Measurements from ENCODE around the gene NTRK1. TPM values are rescaled to one million over a fixed set of nuclear protein-coding genes. Genes with fewer than 3 reads are reported as not detected.

The NTRK1 gene
- total RNA-seq (2022) (0.15 and 0.33 TPM in 2 replicates), Bru-seq, nascent RNA (percentile 25 among the genes with signal in this experiment), BruChase-seq, experiment 1, labeled RNA remaining after a 6-hour chase (percentile 24 among the genes with signal in this experiment), BruChase-seq, experiment 2, labeled RNA remaining after a 2-hour chase (percentile 27 among the genes with signal in this experiment)
- long read RNA-seq, partial matches to known transcripts = 1 of 1 reads
- long read RNA-seq, other reads (novel, unspliced or antisense) = 0 of 1 reads

DNA sequence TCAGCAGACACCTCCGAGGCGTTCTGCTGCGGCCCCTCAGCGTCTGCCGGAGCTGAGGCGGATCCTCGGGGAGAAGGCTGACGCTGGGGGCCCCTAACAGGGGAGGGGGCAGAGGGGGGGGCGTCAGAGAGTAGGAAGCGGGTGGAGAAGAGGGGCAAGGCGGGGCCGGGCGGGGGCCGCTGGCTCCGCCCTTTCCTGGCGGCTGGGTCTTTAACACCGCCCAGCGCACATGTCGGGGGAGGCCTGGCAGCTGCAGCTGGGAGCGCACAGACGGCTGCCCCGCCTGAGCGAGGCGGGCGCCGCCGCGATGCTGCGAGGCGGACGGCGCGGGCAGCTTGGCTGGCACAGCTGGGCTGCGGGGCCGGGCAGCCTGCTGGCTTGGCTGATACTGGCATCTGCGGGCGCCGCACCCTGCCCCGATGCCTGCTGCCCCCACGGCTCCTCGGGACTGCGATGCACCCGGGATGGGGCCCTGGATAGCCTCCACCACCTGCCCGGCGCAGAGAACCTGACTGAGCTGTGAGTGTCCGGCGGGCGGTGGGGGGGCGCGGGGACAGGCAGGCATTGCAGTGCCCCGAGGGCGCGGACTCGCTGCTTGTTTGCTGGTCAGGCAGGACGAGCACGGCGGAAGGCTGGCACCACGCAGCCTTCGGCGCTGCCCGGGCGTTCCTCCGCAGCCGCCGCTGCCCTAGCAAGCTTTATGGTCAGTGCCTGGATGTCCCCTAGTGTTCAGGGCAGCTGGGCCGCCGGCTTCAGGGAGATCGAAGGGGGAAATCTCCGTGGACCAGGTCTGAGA lies at the start of gene NTRK1:
Gene NTRK1, plus strand, starts transcription at position 238 of the 796 bp plus-strand sequence. Its CDS starts 70 bp downstream, at position 308.
- ChIA-PET CTCF (interaction anchor here (0.6 to 18.7 kb wide), 43 partner anchors 8 to 624 kb away, joined by 3 to 353 read pairs (median 7); partner anchors contain the start of genes ARHGEF11, LRRC71 and PEAR1), POLR2A (interaction anchor here (1.0 to 1.9 kb wide), 6 partner anchors 10 to 135 kb away, joined by 3 to 8 read pairs (median 3); no protein-coding TSS in a partner anchor)
- Mint-ChIP-seq H3K4me1 (ENCODE audit: insufficient read depth, unreplicated experiment) (peaks cover 18% of the 10 kb centered on the region), H3K9me3 (ENCODE audit: unreplicated experiment) (no peaks in the 10 kb centered on the region), H3K36me3 (ENCODE audit: insufficient read depth, unreplicated experiment) (no peaks in the 10 kb centered on the region), H3K27me3 (ENCODE audit: insufficient read depth, unreplicated experiment) (peaks cover 53% of the 10 kb centered on the region), H3K4me3 (ENCODE audit: unreplicated experiment) (peak within 1 kb of the TSS; percentile 57), H3K27ac (ENCODE audit: low read depth, unreplicated experiment) (no peak within 1 kb of the TSS)
- TF ChIP-seq, protein P1, sequence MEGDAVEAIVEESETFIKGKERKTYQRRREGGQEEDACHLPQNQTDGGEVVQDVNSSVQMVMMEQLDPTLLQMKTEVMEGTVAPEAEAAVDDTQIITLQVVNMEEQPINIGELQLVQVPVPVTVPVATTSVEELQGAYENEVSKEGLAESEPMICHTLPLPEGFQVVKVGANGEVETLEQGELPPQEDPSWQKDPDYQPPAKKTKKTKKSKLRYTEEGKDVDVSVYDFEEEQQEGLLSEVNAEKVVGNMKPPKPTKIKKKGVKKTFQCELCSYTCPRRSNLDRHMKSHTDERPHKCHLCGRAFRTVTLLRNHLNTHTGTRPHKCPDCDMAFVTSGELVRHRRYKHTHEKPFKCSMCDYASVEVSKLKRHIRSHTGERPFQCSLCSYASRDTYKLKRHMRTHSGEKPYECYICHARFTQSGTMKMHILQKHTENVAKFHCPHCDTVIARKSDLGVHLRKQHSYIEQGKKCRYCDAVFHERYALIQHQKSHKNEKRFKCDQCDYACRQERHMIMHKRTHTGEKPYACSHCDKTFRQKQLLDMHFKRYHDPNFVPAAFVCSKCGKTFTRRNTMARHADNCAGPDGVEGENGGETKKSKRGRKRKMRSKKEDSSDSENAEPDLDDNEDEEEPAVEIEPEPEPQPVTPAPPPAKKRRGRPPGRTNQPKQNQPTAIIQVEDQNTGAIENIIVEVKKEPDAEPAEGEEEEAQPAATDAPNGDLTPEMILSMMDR (IDR thresholded peaks at IDR 0.05; ENCODE audit: unreplicated experiment) = no peak
- intact Hi-C loops (cut with micrococcal nuclease) = loop anchor here (1.0 kb wide), 5 partner anchors 22 to 172 kb away; no protein-coding TSS in a partner anchor
- BruUV-seq (replicated peaks) = no TSS peak
- DNase-seq (ENCODE audit: unreplicated experiment) = peak; percentile 24

DNA sequence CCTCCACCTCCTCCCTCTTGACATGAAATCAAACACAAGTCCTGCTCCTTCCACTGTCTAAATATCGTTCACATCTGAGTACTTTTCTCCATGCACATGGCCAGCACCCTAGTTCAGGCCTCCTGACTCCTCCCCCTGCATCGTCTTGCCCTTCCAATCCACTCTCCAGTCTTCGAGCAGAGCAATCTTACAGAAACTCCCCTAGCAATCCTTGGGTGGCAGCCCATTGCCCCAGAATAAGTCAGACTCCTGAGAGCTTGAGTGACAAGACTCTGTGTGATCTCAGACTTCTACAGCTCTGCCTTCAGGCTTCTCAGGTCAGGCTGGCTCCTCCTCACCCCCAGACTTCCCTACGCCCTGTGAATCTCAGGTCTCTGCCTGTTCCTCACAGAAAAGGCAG lies 49.5 kb upstream of the NTRK1 start:
- CTCF ChIA-PET = interaction anchor here (0.6 to 12.4 kb wide), 9 partner anchors 11 to 127 kb away, joined by 3 to 114 read pairs (median 5); partner anchors contain the start of genes NTRK1 and PEAR1
- DNase-seq (ENCODE audit: unreplicated experiment) = no peak
- Mint-ChIP-seq H3K27ac (ENCODE audit: low read depth, unreplicated experiment) (no peak overlapping the region), H3K4me3 (ENCODE audit: unreplicated experiment) (no peak overlapping the region), H3K36me3 (ENCODE audit: insufficient read depth, unreplicated experiment) (no peaks in the 10 kb centered on the region), H3K9me3 (ENCODE audit: unreplicated experiment) (no peaks in the 10 kb centered on the region), H3K27me3 (ENCODE audit: insufficient read depth, unreplicated experiment) (no peaks in the 10 kb centered on the region), H3K4me1 (ENCODE audit: insufficient read depth, unreplicated experiment) (peaks cover 41% of the 10 kb centered on the region)
- intact Hi-C loops (cut with micrococcal nuclease) = no loop called here
- TF ChIP-seq, protein P1 (IDR thresholded peaks at IDR 0.05; ENCODE audit: unreplicated experiment) = no peak
- POLR2A ChIA-PET = no interaction called here
- BruUV-seq (replicated peaks) = no TSS peak

DNA sequence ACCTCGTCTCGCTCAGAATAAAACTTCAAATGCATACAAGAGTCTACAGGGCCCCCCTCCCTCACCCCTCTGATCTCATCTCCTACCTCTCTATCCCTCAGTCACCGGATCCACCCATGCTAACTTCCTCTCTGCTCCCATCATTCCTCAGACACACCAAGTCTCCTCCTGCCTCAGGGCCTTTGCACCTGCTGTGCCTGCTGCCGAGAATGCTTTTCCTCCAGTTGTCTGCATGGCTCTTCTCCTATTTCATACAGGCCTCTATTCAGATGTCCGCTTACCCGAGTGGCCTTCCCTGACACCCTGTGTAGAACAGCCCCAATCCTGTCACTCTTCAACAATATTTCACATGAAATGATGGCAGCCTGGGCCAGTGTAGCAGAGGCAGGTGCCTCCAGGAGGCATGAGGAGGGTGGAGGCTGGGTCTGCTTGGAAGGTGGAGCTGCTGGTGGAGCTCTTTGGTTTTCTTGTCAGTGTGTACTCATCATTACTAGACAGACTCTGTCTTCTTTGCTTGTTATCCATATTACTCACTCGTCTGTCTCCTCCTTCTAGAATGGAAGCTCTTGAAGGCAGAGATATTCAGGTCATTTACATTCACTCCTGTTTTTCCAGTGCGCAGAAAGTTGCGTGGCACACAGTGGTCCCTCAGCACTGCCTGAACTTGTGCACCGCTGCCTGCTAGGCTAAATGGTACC lies 48.2 kb upstream of the NTRK1 start:
- Mint-ChIP-seq H3K4me3 (ENCODE audit: unreplicated experiment) (no peak overlapping the region), H3K27me3 (ENCODE audit: insufficient read depth, unreplicated experiment) (no peaks in the 10 kb centered on the region)
- TF ChIP-seq, protein P1 (IDR thresholded peaks at IDR 0.05; ENCODE audit: unreplicated experiment) = no peak

More for the DNA sequence above, 48.2 kb upstream of the NTRK1 start:
- Mint-ChIP-seq H3K27ac (ENCODE audit: low read depth, unreplicated experiment) (no peak overlapping the region), H3K9me3 (ENCODE audit: unreplicated experiment) (no peaks in the 10 kb centered on the region), H3K4me1 (ENCODE audit: insufficient read depth, unreplicated experiment) (peaks cover 48% of the 10 kb centered on the region), H3K36me3 (ENCODE audit: insufficient read depth, unreplicated experiment) (no peaks in the 10 kb centered on the region)
- ChIA-PET CTCF (interaction anchor here (0.6 to 12.4 kb wide), 21 partner anchors 9 to 645 kb away, joined by 3 to 114 read pairs (median 5); partner anchors contain the start of genes NTRK1 and PEAR1), POLR2A (interaction anchor here (1.1 kb wide), 1 partner anchor 10 kb away, joined by 3 read pairs; no protein-coding TSS in a partner anchor)
- intact Hi-C loops (cut with micrococcal nuclease) = no loop called here
- DNase-seq (ENCODE audit: unreplicated experiment) = no peak
- no TSS peak for BruUV-seq (replicated peaks)
